Lung (tissue), 12 donors: ENCODE data around the gene MYZAP. TPM values are rescaled to one million over a fixed set of nuclear protein-coding genes. Genes with fewer than 3 reads are reported as not detected.

Source experiments
- ATAC-seq: fragments of 200-7000 bp; cut with Tn5 transposase; one replicate; pipeline ENCODE4 v1.9.1; 2020; ENCODE audit warnings: moderate number of reproducible peaks; ENCODE audit not compliant: insufficient read depth, low FRiP score
- DNase-seq, 3 donors: peaks; one replicate each; pipeline ENCODE4 v3.0.0-alpha.2; 2013 to 2017
- H3K27ac ChIP-seq, 2 donors: one replicate each; pipeline ENCODE4 v1.5.1; 2013; ENCODE audit warnings: mild to moderate bottlenecking in 2 of 2, moderate library complexity in 2 of 2, control low read depth in 1 of 2, inconsistent platforms in 1 of 2, low read depth in 1 of 2, low read length in 1 of 2
- H3K27me3 ChIP-seq, 3 donors: one replicate each; pipeline ENCODE4 v1.5.1; 2013; ENCODE audit warnings: low read length in 2 of 3; ENCODE audit not compliant: control insufficient read depth in 3 of 3, insufficient read depth in 3 of 3
- H3K36me3 ChIP-seq, 4 donors: one replicate each; pipeline ENCODE4 v1.5.1; 2013; ENCODE audit warnings: low read length in 4 of 4, mild to moderate bottlenecking in 1 of 4, moderate library complexity in 1 of 4; ENCODE audit not compliant: control insufficient read depth in 4 of 4, insufficient read depth in 4 of 4
- H3K4me1 ChIP-seq, 5 donors: one replicate each; pipeline ENCODE4 v1.5.1; 2013; ENCODE audit warnings: low read length in 5 of 5, mild to moderate bottlenecking in 2 of 5, moderate library complexity in 1 of 5; ENCODE audit not compliant: control insufficient read depth in 5 of 5, insufficient read depth in 5 of 5
- H3K4me3 ChIP-seq: one replicate; pipeline ENCODE4 v1.5.1; 2013; ENCODE audit warnings: mild to moderate bottlenecking, control low read depth, moderate library complexity
- H3K9ac ChIP-seq, 2 donors: one replicate each; pipeline ENCODE4 v1.5.1; 2013; ENCODE audit warnings: low read length in 2 of 2, control low read depth in 1 of 2; ENCODE audit not compliant: insufficient read depth in 1 of 2
- H3K9me3 ChIP-seq, 4 donors: one replicate each; pipeline ENCODE4 v1.5.1; 2013; ENCODE audit warnings: low read length in 3 of 4, mild to moderate bottlenecking in 1 of 4, moderate library complexity in 1 of 4; ENCODE audit not compliant: control insufficient read depth in 4 of 4, insufficient read depth in 3 of 4
- CTCF ChIP-seq: IDR thresholded peaks from 2 replicates; pipeline ENCODE4 v1.5.1; 2012; ENCODE audit warnings: mild to moderate bottlenecking; ENCODE audit errors: control extremely low read depth, extremely low read depth
- WGBS, 2 donors: extraction: QIAGEN DNeasy Blood & Tissue Kit; methylation state at CpG; one replicate each; pipeline ENCODE4 v1.1.7; 2013; 5-methylcytosine and 5-hydroxymethylcytosine counted together
- polyA plus RNA-seq, 2 donors: library from polyadenylated mRNA; stranded (reverse); fragments of 200-250 nt; gene quantifications; one replicate each; pipeline ENCODE4 v1.2.1, GENCODE V29; 2013
- total RNA-seq, 2 donors: library from RNA; depleted of rRNA in 1 of 2; stranded (reverse); fragments of >200 nt in 1 of 2; gene quantifications; one replicate each; pipeline ENCODE4 v1.2.1, GENCODE V29; 2014 to 2021
- donor health status: control.
- donor health status: control.
- donor health status: Bipolar disorder and iron deficiency.
- donor health status: healthy.
- donor health status: DM: yes; HTN: yes; CAD: no.

Gene MYZAP
- total and polyA plus RNA-seq, 4 donors: 6.9 to 36.9 (median 11.6) TPM

GRCh38 chr15:57557267-57557666 is 34.4 kb upstream of the MYZAP start:
- DNase-seq (no peak), ATAC-seq (no peak)
- WGBS, 2 donors: 91 to 98% methylated on average over 3 of the region's 3 CpGs
- no peak overlapping the region for H3K9ac ChIP-seq
- H3K36me3 ChIP-seq: no peaks in the 10 kb centered on the region
- no peaks in the 10 kb centered on the region for H3K27me3 ChIP-seq
- H3K9me3 ChIP-seq: no peaks in the 10 kb centered on the region
- no peak overlapping the region for H3K27ac ChIP-seq
- TF ChIP-seq CTCF: no peak
- H3K4me3 ChIP-seq: no peak overlapping the region
- H3K4me1 ChIP-seq: peaks cover 5 to 34% (median 19%) of the 10 kb centered on the region in 5 donors

GRCh38 chr15:57557810-57558209 is 33.9 kb upstream of the MYZAP start:
- TF ChIP-seq CTCF: no peak
- Histone ChIP-seq H3K27me3 (no peaks in the 10 kb centered on the region), H3K4me1 (peaks cover 5 to 31% (median 14%) of the 10 kb centered on the region in 5 donors), H3K36me3 (no peaks in the 10 kb centered on the region), H3K9ac (no peak overlapping the region), H3K4me3 (no peak overlapping the region), H3K27ac (no peak overlapping the region), H3K9me3 (no peaks in the 10 kb centered on the region)
- DNase-seq (no peak), ATAC-seq (no peak)
- WGBS, 2 donors: 96 to 97% methylated on average over 6 of the region's 6 CpGs

GRCh38 chr15:57559875-57560274 is 31.8 kb upstream of the MYZAP start:
- no peak overlapping the region for H3K4me3 ChIP-seq
- no peaks in the 10 kb centered on the region for H3K27me3 ChIP-seq
- DNase-seq (no peak), ATAC-seq (peak; percentile 55)
- no peak overlapping the region for H3K9ac ChIP-seq
- H3K9me3 ChIP-seq: no peaks in the 10 kb centered on the region
- TF ChIP-seq CTCF: peak; percentile 75
- peaks cover 5 to 19% (median 6%) of the 10 kb centered on the region in 5 donors for H3K4me1 ChIP-seq
- H3K36me3 ChIP-seq: no peaks in the 10 kb centered on the region
- 20% methylated on average over 5 of the region's 5 CpGs for WGBS, 2 donors
- H3K27ac ChIP-seq: no peak overlapping the region
